Stimulated activated CD8-positive, alpha-beta memory T cell treated with anti-CD3 and anti-CD28 coated beads, Interleukin-15, amount 100 ng/mL, for 1 hour (primary cell): ENCODE measurements around the gene BCAS3.
"Not testable (repeated sequence)": the region's sequence is repeated elsewhere in the genome, so short reads cannot be mapped to it uniquely, and the experiment has no call there.

Experiments
- DNase-seq: peaks from one replicate; pipeline ENCODE4 v3.0.0-alpha.2; 2020; ENCODE audit warnings: low read depth

Gene BCAS3

DNA sequence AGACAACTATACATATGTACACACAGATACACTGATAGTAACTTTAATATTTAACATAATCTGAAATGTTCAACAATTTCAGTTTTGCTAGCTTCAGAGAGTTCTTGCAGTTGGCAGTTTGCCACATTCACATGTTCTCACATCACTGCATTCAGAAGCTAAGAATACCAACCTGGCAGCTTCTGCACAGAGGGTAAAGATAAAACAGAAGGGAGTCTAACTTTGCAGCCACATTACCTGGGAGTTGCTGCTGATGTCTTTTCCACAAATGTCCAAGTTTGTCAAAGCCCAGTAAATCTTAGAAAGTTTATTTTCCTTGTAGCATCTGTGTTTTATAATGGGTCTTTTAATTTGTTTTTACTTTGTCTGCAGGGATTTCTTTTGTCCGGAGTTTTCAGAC lies 332.0 kb downstream of the BCAS3 start:
- DNase-seq: no peak

GRCh38 chr17:61010661-61011170 lies 333.1 kb downstream of the BCAS3 start:
- no peak for DNase-seq

- DNase-seq: no peak
Measured at GRCh38 chr17:61011251-61011650, 333.6 kb downstream of the BCAS3 start.

- no peak for DNase-seq
Measured at GRCh38 chr17:61015966-61016365, 338.3 kb downstream of the BCAS3 start.

- DNase-seq: no peak
Measured at GRCh38 chr17:61017317-61018006, 339.8 kb downstream of the BCAS3 start.

- DNase-seq: no peak
Measured at GRCh38 chr17:61018938-61019337, 341.3 kb downstream of the BCAS3 start.

- no peak for DNase-seq
Measured at GRCh38 chr17:61023996-61024395, 346.3 kb downstream of the BCAS3 start.

- DNase-seq: no peak
Measured at GRCh38 chr17:61026818-61027217, 349.2 kb downstream of the BCAS3 start.

- DNase-seq: no peak
Measured at GRCh38 chr17:61029181-61029580, 351.5 kb downstream of the BCAS3 start.

DNA sequence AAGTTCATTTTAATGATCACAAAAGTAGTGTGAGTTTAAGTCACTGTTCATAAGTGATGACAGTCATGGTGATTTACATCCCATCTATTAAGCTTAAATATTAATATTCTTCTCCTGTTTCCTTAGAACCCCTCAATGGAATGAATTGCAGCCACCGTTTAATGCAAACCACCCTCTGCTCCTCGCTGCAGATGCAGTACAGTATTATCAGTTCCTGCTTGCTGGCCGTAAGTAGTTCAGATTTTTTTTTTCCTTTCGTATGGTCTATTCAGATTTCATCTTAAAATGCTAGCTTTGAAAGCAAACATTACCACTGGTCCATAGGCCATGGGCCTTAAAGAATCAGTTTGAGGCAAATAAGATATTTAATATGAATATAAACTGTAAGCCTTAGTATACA lies 363.0 kb downstream of the BCAS3 start:
- no peak for DNase-seq

GRCh38 chr17:61042348-61042747 lies 364.7 kb downstream of the BCAS3 start:
- not testable (repeated sequence) for DNase-seq

GRCh38 chr17:61047515-61047914 lies 369.9 kb downstream of the BCAS3 start:
- DNase-seq: no peak

DNA sequence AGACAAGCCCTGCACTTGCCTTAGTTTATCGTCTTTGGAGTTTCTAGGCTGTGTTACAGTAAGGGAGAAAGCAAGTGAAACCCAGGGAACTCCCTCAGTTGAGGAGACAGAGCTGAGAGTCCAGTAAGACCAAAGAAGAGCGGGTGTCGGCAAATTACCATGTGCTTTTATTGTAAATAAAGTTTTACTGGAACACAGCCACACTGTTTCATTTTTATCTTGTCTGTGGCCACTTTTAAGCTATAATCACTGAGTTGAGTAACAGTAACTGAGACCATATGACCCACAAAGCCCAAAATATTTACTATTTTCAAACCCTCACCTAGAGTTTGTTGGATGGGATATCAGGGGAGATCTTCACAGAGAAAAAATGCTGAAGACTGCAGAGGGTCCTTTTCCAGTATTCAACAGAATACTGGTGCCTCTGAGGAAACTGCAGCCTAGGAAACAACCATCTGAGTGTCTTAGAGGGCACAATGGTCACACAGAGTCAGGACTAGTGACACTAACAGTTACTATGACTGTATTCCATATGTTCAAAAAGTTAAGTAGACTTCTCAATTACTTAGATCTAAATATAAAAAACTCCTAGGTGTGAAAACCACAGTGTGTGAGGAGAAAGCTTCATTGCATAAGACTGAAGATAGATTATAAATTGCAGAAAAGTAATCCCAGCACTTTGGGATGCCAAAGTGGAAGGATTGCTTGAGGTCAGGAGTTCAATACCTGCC lies 370.9 kb downstream of the BCAS3 start:
- DNase-seq: no peak

- DNase-seq: no peak
Measured at GRCh38 chr17:61053469-61053868, 375.8 kb downstream of the BCAS3 start.

DNA sequence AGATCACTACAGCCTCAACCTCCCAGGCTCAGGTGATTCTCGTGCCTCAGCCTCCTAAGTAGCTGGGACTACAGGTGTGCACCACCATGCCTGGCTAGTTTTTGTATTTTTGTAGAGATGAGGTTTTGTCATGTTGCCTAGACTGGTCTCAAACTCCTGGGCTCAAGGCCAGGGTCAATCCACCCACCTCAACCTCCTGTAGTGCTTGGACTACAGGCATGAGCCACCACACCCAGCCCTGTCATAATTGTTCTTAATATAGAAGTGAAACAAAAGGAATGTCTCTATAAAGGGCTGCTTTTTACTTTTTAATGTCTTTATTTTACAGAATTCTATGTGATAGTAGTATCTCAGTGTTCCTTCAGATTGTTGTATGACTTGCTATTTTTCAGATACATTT lies 376.8 kb downstream of the BCAS3 start:
- DNase-seq: no peak

GRCh38 chr17:61057257-61057656 lies 379.6 kb downstream of the BCAS3 start:
- no peak for DNase-seq

DNA sequence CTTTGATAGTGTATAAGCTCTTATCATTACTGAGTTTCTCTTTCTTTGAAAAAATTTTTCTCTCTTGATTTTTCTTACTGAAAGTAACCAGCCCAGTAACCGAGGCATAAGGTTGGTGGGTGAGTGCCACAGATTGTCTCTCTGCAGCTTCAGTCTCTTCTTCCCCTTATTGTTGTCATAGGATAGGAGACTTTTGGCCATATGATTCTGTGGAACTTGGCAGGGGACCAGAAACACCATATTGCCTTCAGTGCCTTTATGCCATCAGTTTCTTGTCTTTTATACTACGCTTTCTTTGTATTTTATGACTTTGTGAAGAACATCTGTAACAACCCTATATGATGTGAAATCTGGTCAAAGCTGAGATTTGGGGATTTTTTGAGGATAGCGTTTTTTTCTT lies 380.4 kb downstream of the BCAS3 start:
- no peak for DNase-seq

DNA sequence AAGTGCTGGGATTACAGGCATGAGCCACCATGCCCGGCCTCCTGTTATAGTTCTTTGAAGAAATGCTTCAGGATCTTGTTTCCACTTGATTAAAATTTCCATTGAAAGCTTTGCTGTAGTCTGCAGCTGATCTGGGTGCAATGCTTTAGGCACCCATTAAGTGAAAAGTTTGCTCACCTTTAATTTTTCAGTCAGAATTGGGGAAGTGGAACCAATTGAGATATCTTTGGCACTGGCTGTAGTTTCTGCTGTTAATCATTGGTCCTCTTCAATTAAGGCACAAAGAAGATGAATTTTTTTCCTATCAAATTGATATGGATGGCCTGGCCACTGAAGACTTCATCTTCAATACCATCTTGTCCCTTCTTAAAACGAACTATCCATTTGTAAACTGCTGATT lies 385.9 kb downstream of the BCAS3 start:
- no peak for DNase-seq

GRCh38 chr17:61064087-61064951 lies 386.7 kb downstream of the BCAS3 start:
- no peak for DNase-seq

GRCh38 chr17:61065263-61065773 lies 387.7 kb downstream of the BCAS3 start:
- no peak for DNase-seq

DNA sequence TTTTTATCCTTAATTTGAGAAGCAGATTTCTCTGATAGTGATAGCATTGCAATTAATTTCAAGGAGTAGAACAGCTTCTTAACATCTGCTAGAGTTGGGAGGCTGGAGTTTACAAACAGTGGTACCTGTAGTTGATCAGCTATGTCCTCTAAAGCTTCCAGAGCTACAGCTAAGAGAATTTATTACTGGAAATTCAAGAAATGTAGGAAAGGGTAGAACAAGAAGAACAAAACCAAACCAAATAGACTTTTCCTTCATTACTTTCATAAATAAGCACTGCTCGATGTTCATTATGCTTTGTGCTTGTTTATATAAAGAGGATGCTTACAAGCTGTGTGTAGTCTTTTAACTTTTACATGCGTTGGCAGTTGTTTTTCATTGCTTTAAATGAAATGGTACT lies 388.4 kb downstream of the BCAS3 start:
- DNase-seq: no peak

- DNase-seq: no peak
Measured at GRCh38 chr17:61070649-61071048, 393.0 kb downstream of the BCAS3 start.
